Fibroblast of skin of left biceps (primary cell): ENCODE results near the gene CEBPE.
"Not testable (repeated sequence)": the region's sequence is repeated elsewhere in the genome, so short reads cannot be mapped to it uniquely, and the experiment has no call there.

Source experiments
- DNase-seq, 2 experiments: peaks; one replicate each; pipeline ENCODE4 v3.0.0-alpha.2; 2013; ENCODE audit warnings: low read depth in 2 of 2

The CEBPE gene

GRCh38 chr14:23121361-23121771, 2.3 kb upstream of the CEBPE start:
- no peak for DNase-seq

GRCh38 chr14:23120541-23121251, 1.6 kb upstream of the CEBPE start:
- peak; percentile 53 to 54 for DNase-seq

DNA sequence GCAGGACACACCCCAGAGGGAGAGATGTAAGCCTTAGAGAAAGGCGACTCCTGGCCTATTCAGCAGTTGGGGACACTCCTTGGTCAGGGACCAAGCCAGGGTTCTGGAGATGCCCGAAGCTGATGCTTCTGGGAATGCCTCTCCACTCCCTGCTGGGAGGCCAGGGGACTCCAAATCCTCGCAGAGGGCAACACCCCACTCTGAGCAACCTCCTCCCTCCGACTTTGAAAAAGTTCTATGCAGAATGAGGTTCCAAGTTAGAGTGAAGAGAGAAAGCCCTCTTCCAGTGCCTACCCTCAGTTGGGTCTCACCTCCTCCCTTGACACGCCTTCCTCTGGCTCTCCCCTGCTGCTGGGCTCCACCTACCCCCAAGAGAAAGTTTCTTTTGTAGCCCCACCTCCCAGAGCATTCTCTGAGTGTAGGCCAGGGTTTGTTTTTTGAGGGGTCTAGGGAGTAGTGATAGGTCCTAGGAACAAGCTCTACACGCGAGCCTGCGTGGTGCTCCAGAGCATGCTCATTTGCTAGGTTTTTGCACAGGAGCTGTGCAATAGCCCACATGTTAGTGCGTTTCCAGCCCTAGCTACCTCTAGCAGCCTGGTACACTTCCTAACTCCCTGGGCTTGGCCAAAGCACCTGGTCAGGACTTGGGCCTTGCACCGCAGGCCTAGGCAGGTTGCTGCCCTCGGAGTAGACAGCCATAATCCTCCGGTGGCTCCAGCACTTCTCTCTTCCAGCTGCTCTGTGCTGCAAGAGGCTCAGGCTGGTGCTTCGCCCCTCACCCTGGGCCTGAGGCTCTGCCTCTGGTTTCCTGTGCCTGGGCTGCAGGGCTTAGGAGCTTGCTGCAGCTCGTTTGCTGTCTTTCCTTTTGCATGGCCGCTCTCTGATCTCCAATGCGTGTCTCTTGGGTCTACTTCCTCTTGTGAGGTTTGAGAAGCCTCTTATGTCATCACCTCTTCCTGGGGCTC, 590 bp upstream of the CEBPE start:
- DNase-seq = no peak

DNA sequence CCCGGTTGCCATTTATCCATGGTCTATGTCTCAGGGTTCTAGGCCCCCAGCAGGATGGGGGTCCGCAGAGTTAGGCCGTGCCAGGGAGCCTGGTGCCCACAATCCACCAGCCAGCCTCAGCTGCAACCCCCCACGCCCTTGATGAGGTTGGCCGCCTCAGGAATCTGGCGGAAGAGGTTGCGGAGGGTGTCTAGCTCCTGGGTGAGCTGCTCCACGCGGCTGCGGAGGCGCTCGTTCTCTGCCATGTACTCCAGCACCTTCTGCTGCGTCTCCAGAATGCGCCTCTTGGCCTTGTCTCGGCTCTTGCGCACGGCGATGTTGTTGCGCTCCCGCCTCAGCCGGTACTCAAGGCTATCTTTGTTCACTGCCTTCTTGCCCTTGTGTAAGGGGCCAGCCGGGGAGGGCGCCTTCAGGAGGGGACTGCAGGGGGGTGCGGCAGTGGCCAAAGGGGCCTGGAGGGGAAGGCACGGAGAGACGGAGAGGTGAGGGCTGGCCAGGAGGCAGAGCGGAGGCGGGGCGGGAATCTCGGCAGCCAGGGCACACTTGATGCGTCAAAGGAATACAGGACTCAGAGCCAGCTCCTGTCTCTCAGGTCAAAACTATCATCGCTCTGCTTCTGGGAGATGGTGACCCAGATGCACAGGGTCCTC, 1.6 kb downstream of the CEBPE start:
- DNase-seq = no peak

- DNase-seq = no peak
Measured at GRCh38 chr14:23115918-23116317, 3.1 kb downstream of the CEBPE start.

- peak; percentile 75 to 76 for DNase-seq
Measured at GRCh38 chr14:23115039-23115731, 3.9 kb downstream of the CEBPE start.

GRCh38 chr14:23114669-23115038, 4.4 kb downstream of the CEBPE start:
- DNase-seq = no peak

GRCh38 chr14:23114120-23114458, 5.0 kb downstream of the CEBPE start:
- DNase-seq = no peak

DNA sequence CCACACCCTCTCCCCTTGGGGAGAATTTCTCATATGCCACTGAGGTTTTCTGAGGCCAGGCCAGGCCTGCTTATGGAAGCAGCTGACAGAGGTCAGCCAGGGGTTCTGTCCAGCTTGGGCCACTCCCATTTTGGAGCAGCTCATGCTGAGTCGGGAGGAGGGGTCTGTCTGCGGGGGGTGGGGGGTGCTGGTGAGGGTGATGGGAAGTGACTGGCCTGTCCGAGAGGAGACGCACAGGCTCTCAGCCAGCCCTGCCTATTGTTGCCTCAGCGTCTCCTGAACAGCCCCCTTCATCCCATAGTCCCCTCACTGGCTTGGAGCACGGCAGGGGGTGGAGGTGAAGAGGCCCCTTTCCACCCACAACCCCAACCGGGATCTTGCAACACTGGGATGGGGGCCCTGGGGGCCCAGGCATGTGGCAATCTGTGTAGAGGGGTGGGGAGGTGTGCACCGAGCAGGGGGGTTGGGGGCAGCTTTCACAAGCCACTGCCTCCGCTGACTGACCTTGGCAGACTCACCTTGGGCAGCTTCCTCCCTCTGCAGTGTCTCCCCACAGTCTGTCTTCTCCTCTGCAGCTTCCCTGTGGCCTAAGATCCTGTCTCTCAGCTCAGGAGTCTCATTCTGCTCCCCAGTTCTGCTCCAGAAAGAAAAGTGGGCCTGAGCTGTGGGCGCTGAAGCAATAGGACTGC, 5.5 kb downstream of the CEBPE start:
- no peak for DNase-seq

- DNase-seq = no peak
Measured at GRCh38 chr14:23112359-23113178, 6.5 kb downstream of the CEBPE start.

DNA sequence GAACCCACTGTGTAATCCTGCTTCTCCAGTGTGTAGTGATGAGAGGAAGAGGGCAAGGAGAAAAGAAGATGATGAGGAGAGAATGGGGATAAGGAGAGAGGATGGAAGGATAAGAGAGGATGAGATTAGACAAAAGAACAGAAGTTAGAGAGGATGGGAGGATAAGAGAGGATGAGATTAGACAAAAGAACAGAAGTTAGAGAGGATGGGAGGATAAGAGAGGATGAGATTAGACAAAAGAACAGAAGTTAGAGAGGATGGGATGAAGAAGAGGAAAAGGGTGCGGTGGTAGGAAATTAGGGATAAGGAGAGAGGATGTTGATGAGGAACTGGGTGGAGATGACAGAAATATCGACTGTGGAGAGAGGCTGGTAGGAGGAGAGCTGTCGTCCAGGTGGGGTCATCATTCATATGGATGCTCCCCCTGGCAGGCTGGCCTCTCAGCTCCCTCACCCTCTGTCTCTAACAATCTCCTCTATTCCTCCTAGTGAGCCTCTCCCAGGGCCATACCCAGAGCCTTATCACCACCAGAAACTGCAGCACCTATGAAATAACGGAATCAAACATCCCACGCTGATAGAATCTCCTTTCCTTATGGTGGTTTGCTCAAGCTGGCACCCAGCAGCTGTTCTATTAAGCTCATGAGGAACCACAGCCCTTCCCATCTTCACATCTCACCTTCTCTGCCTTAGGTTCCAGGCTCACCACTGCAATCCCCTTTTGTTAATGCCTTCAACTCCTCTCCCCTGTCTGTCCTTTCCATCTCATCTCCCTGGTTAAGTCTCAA, 8.3 kb downstream of the CEBPE start:
- no peak for DNase-seq

DNA sequence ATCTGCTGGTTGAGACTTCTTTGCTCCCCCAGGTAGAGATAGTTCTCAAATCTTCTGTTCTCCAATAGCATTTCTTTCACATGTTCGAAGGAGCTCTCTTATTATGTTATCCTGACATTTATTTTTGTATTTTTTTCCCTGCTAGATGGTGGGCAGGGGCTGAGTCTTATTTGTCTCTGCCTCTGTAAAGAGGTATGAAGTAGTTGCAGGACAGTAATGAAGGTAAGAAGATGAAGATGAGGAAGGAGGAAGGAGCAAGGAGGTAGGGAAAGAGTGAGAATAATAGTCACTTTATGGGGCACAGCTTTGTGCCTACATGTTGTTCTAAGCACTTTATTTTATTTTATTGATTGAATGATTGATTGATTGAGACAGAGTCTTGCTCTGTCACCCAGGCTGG, 9.3 kb downstream of the CEBPE start:
- no peak for DNase-seq

- not testable (repeated sequence) for DNase-seq
Measured at GRCh38 chr14:23108169-23108568, 10.9 kb downstream of the CEBPE start.

DNA sequence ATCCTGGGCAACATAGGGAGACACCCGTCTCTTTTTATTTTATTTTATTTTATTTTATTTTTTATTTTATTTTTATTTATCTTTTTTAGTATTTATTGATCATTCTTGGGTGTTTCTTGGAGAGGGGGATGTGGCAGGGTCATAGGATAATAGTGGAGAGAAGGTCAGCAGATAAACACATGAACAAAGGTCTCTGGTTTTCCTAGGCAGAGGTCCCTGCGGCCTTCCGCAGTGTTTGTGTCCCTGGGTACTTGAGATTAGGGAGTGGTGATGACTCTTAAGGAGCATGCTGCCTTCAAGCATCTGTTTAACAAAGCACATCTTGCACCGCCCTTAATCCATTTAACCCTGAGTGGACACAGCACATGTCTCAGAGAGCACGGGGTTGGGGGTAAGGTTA, 11.4 kb downstream of the CEBPE start:
- DNase-seq = not testable (repeated sequence)

DNA sequence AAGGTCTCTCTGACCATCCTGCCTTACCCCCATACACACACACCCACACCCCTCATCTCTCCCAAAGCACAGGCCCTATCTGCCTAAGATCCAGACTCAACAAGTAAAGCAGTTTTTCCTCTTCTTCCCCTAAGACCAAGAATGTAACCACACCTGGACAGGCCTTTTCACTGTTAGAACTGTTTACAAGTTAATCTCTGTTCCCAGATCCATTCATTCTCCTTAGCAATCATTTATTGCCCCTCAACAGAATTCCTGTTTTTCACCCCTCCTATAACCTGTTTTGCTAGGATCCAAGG, 12.4 kb downstream of the CEBPE start:
- DNase-seq = no peak

- DNase-seq = no peak
Measured at GRCh38 chr14:23105348-23105824, 13.7 kb downstream of the CEBPE start.

- DNase-seq = no peak
Measured at GRCh38 chr14:23104591-23105347, 14.3 kb downstream of the CEBPE start, which contains the start of gene CIROP. Gene CIROP, minus strand, starts transcription at chr14:23104989. Its CDS starts 69 bp downstream, at chr14:23104920.

- DNase-seq = no peak
Measured at GRCh38 chr14:23104070-23104590, 14.9 kb downstream of the CEBPE start.

GRCh38 chr14:23103581-23103980, 15.5 kb downstream of the CEBPE start:
- no peak for DNase-seq
